ENCODE results near the gene CRX. TPM values are rescaled to one million over a fixed set of nuclear protein-coding genes. Genes with fewer than 3 reads are reported as not detected.

Gene CRX
- total RNA-seq (2022; extraction: Qiagen RNA extraction; ENCODE audit: low read depth) = not detected in 5 replicates

DNA sequence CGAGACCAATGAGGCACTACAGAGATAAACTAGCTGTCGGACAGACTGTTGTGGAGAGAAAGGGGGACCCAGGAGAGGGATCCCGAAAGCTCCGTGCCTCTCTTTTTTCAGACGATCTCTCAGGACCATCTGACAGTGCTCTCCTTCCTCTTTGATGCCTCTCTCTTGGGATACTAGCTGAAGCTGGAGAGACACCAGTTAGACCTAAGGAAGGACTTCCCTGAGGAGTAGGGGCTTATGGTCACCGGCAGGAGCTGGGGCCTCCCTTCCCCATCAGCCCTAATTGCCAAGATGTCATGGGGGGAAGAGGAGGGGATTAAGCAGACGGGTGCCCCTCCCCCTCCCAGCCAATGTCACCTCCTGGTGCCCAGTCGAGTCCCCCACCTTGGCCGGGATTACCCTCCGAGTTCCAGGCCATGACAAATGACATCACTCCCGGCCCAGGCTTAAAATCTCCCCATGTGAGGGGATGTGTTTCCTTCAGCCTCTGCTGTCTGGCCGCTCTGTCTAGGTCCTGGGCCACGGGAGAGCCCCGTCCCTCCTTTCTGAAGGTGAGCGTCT is at the start of gene CRX:
Gene CRX, plus strand, starts transcription at position 478 of the 561 bp plus-strand sequence. CDS start 12,507 bp downstream, outside the sequence.

DNA sequence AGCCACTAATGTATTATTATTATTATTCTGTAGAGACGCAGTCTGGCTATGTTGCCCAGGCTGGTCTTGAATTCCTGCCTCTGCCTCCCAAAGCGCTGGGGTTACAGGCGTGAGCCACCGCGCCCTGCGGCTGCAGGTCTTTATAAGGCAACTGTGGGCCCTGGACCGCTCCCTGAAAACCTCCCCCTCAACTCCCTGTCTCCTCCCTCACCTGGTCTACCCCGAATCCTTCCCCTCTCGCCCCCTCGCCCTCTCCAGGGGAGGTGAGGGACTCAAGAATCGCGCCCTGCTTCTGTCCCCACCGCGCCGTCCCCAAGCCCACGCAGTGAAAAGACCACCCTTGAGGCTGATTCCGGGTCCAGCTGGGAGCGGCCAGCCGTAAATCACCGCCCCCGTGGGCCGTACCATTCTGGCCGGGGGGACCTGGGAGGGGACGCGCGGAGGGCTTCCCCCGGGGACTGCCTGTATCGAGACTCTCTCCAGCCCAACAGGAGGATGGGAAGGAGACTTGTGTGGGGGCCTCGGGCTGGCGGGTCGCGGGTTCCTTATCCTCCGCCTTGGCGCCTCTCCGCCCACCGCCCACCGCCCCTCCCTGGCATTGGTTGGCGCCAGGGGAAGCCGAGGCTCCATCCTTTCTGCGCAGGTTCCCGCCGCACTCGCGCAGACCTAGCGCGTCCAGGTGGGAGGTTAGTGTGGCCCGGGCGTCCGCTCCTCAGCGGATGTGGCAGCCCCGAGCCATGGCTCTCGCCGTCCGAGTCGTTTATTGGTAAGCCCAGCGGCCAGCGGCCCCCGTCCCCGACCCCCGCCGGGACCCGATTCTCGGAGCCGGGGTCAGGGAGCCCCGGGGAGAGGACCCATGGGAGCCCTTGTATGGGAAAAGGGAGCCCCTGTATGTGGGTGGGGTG is 43.4 kb upstream of the CRX start, which contains the start of gene SELENOW:
Gene SELENOW, plus strand, starts transcription at position 655 of the 905 bp plus-strand sequence. Its CDS starts 83 bp downstream, at position 738.

DNA sequence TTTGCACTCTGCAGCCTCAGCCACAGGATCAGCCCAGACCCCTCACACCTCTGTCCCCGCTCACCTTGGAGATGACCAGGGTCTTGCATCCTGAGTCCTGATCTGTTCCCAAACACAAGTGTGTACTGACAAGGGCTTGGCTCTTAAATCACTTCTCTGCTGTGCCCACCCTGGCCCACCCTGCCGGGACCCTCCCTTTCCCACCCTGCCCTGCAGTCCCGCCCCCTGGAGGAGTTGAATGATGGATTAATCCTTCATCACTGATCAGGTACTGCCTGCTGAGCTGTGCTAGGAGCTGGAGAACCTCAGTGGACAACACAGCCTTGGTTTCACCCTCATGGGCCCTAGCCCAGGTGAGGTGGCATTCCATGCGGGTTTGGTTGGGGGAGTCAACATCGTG is 17.3 kb upstream of the CRX start, which contains the start of gene TPRX1:
Gene TPRX1, minus strand, starts transcription at position 101 of the 400 bp plus-strand sequence. Its CDS starts 12 bp downstream, at position 89.

DNA sequence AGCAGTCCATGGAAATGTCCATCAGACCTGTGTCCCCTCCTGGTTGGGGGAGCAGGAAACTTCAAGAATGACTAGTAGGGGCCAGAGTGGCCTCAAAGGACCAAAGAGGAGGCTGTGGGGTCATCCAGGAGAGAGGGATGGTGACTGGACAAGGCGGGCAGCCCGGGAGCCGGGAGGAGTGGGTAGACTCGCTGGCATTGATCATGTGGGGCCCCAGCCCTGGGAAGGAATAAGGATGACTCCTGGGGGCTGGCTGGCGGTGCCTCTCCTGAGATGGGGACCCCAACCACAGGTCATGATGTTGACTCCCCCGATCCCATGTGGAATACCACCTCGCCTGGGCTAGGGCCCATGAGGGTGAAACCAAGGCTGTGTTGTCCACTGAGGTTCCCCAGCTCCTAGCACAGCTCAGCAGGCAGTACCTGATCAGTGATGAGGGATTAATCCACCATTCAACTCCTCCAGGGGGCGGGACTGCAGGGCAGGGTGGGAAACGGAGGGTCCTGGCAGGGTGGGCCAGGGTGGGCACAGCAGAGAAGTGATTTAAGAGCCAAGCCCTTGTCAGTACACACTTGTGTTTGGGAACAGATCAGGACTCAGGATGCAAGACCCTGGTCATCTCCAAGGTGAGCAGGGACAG is 37.0 kb downstream of the CRX start, which contains the start of gene TPRX2:
Gene TPRX2, plus strand, starts transcription at position 590 of the 640 bp plus-strand sequence. Its CDS starts 12 bp downstream, at position 602.

GRCh38 chr19:47886010-47886559 is 64.3 kb downstream of the CRX start, which contains the start of gene SULT2A1:
TSS of gene SULT2A1 (minus strand) at chr19:47886315. CDS start at chr19:47886257, 58 bp downstream.

Other genes starting within 250 kb of the CRX start
- gene ZNF541, start 248.8 kb upstream of the CRX start, total RNA-seq (2022; extraction: Qiagen RNA extraction; ENCODE audit: low read depth) = not detected in 5 replicates
- 12.0 to 16.8 TPM (median 13.9 TPM) in 5 replicates for gene BICRA, start 212.8 kb upstream of the CRX start, total RNA-seq (2022; extraction: Qiagen RNA extraction; ENCODE audit: low read depth)
- 112 to 149 TPM (median 128 TPM) in 5 replicates for gene EHD2, start 108.5 kb upstream of the CRX start, total RNA-seq (2022; extraction: Qiagen RNA extraction; ENCODE audit: low read depth)
- gene NOP53, start 76.4 kb upstream of the CRX start, total RNA-seq (2022; extraction: Qiagen RNA extraction; ENCODE audit: low read depth) = 225 to 275 TPM (median 252 TPM) in 5 replicates
- 98.6 to 171 TPM (median 160 TPM) in 5 replicates for gene SELENOW, start 43.2 kb upstream of the CRX start, total RNA-seq (2022; extraction: Qiagen RNA extraction; ENCODE audit: low read depth)
- not detected in 5 replicates for gene TPRX1, start 17.4 kb upstream of the CRX start, total RNA-seq (2022; extraction: Qiagen RNA extraction; ENCODE audit: low read depth)
- gene TPRX2, start 37.3 kb downstream of the CRX start, total RNA-seq (2022; extraction: Qiagen RNA extraction; ENCODE audit: low read depth) = not detected in 5 replicates
- gene SULT2A1, start 64.4 kb downstream of the CRX start, total RNA-seq (2022; extraction: Qiagen RNA extraction; ENCODE audit: low read depth) = not detected in 5 replicates
- gene BSPH1, start 170.2 kb downstream of the CRX start, total RNA-seq (2022; extraction: Qiagen RNA extraction; ENCODE audit: low read depth) = not detected in 5 replicates
- gene ELSPBP1, start 172.7 kb downstream of the CRX start, total RNA-seq (2022; extraction: Qiagen RNA extraction; ENCODE audit: low read depth) = not detected in 5 replicates
- not detected in 5 replicates for gene CABP5, start 222.1 kb downstream of the CRX start, total RNA-seq (2022; extraction: Qiagen RNA extraction; ENCODE audit: low read depth)